B cell (primary cell): ENCODE results near the gene EARS2. TPM values are rescaled to one million over a fixed set of nuclear protein-coding genes. Genes with fewer than 3 reads are reported as not detected.

Experiments used
- ATAC-seq: fragments of 200-7000 bp; cut with Tn5 transposase; one replicate; pipeline ENCODE4 v1.10.0; 2021; ENCODE audit warnings: low read depth, mild to moderate bottlenecking, moderate number of reproducible peaks, moderate library complexity
- CTCF ChIA-PET: fragments of 350-600 bp; sonication (Branson Sonifier 250); formaldehyde crosslinking; loops from one replicate; lab custom pipeline; 2021; ENCODE audit warnings: antibody characterized with exemption, inconsistent platforms; lab: Charles Lee
- POLR2A ChIA-PET: fragments of 350-600 bp; sonication (Branson Sonifier 250); formaldehyde crosslinking; loops from one replicate; lab custom pipeline; 2021; ENCODE audit warnings: antibody characterized with exemption; lab: Charles Lee
- DNase-seq: peaks from one replicate; pipeline ENCODE4 v3.0.0; 2013
- H2AFZ ChIP-seq: 2 replicates; pipeline ENCODE4 v1.6.1; 2012; ENCODE audit warnings: mild to moderate bottlenecking, low read depth, low read length; ENCODE audit not compliant: insufficient read depth, poor library complexity, severe bottlenecking
- H3K27ac ChIP-seq, 2 donors: 1 replicate in 1 of 2; 2 replicates in 1 of 2; pipeline ENCODE4 v1.5.1; 2012 to 2013; ENCODE audit warnings: low read length in 2 of 2, mild to moderate bottlenecking in 2 of 2, moderate library complexity in 1 of 2
- H3K27me3 ChIP-seq, 4 experiments: fragments of 200-600 bp in 1 of 4; sonication (generic) in 1 of 4; replicated peaks in 1 of 4; 1 replicate in 2 of 4; 2 replicates in 2 of 4; pipeline versions ENCODE4 v1.6.1 to v1.7.0; 2013 to 2016; ENCODE audit warnings: low read length in 3 of 4, mild to moderate bottlenecking in 2 of 4, mixed read lengths in 1 of 4, moderate library complexity in 1 of 4; ENCODE audit not compliant: insufficient read depth in 4 of 4, control insufficient read depth in 3 of 4; ENCODE audit errors: control extremely low read depth in 1 of 4
- H3K36me3 ChIP-seq, 2 experiments: replicated peaks in 1 of 2; 1 replicate in 1 of 2; 2 replicates in 1 of 2; pipeline versions ENCODE4 v1.6.1 to v1.7.1; 2013; ENCODE audit warnings: low read length in 1 of 2; ENCODE audit not compliant: insufficient read depth in 2 of 2, control insufficient read depth in 1 of 2; ENCODE audit errors: control extremely low read depth in 1 of 2, extremely low read depth in 1 of 2
- H3K4me1 ChIP-seq, 2 donors: fragments of 200-600 bp in 1 of 2; sonication (generic) in 1 of 2; 1 replicate in 1 of 2; 2 replicates in 1 of 2; pipeline versions ENCODE4 v1.5.1 to v1.6.1; 2013 to 2017; ENCODE audit warnings: low read length in 2 of 2; ENCODE audit not compliant: control insufficient read depth in 2 of 2, insufficient read depth in 2 of 2
- H3K4me2 ChIP-seq: replicated peaks from 2 replicates; pipeline ENCODE3; 2012; ENCODE audit warnings: mild to moderate bottlenecking, low read depth, low read length; ENCODE audit not compliant: poor library complexity, severe bottlenecking
- H3K4me3 ChIP-seq, 5 experiments: fragments of 200-600 bp in 1 of 5; sonication (generic) in 1 of 5; 1 replicate in 3 of 5; 2 replicates in 2 of 5; pipeline versions ENCODE4 v1.5.1 to v1.7.0; 2011 to 2016; ENCODE audit warnings: low read length in 4 of 5, mild to moderate bottlenecking in 4 of 5, low read depth in 2 of 5, control low read depth in 1 of 5, moderate library complexity in 1 of 5; ENCODE audit not compliant: insufficient read depth in 1 of 5; ENCODE audit errors: control extremely low read depth in 1 of 5, extremely low read depth in 1 of 5
- H3K79me2 ChIP-seq: fragments of 200-600 bp; sonication (generic); one replicate; pipeline ENCODE4 v1.6.0; 2016; ENCODE audit warnings: low read length; ENCODE audit not compliant: control insufficient read depth, insufficient read depth
- H3K9ac ChIP-seq: fragments of 200-600 bp; sonication (generic); 2 replicates; pipeline ENCODE4 v1.6.1; 2017; ENCODE audit warnings: mild to moderate bottlenecking, low read length, moderate library complexity
- H3K9me3 ChIP-seq, 3 donors: one replicate each; pipeline versions ENCODE4 v1.6.1 to v1.7.1; 2013; ENCODE audit warnings: low read length in 2 of 3; ENCODE audit not compliant: control insufficient read depth in 2 of 3, insufficient read depth in 1 of 3; ENCODE audit errors: control extremely low read depth in 1 of 3
- H4K20me1 ChIP-seq: 2 replicates; pipeline ENCODE4 v1.6.0; 2012; ENCODE audit warnings: mild to moderate bottlenecking, low read length; ENCODE audit not compliant: insufficient read depth, control insufficient read depth, poor library complexity, severe bottlenecking
- H3K27ac Mint-ChIP-seq: one replicate; pipeline ENCODE4 v1.8.0; 2021; ENCODE audit warnings: mixed read lengths
- H3K27me3 Mint-ChIP-seq: one replicate; pipeline ENCODE4 v1.8.0; 2021; ENCODE audit warnings: mixed read lengths
- H3K4me1 Mint-ChIP-seq: one replicate; pipeline ENCODE4 v1.8.0; 2021; ENCODE audit warnings: mixed read lengths
- H3K4me3 Mint-ChIP-seq: one replicate; pipeline ENCODE4 v1.8.0; 2021; ENCODE audit warnings: mixed read lengths
- H3K9me3 Mint-ChIP-seq: one replicate; pipeline ENCODE4 v1.8.0; 2022; ENCODE audit warnings: mixed read lengths; ENCODE audit not compliant: insufficient read depth
- CTCF ChIP-seq: fragments of 200-600 bp; IDR thresholded peaks from one replicate; pipeline ENCODE4 v1.8.0; 2022; ENCODE audit warnings: antibody characterized with exemption, mild to moderate bottlenecking
- EZH2 ChIP-seq: IDR thresholded peaks from 2 replicates; pipeline ENCODE4 v1.6.1; 2012; ENCODE audit warnings: borderline replicate concordance, low read depth, mild to moderate bottlenecking, moderate library complexity, low read length; ENCODE audit not compliant: insufficient read depth, poor library complexity, severe bottlenecking
- WGBS: methylation state at CpG from one replicate; pipeline ENCODE4 v1.1.5; 2013; ENCODE audit warnings: missing lambda C conversion rate; ENCODE audit not compliant: insufficient coverage; 5-methylcytosine and 5-hydroxymethylcytosine counted together
- intact Hi-C: fragments of 100-400 bp; cut with micrococcal nuclease; formaldehyde crosslinking; loops from one replicate; pipeline ENCODE4 v1.10.0; 2022
- polyA plus RNA-seq: library from polyadenylated mRNA; depleted of rRNA; stranded (reverse); fragments of >200 nt; gene quantifications from 2 replicates; pipeline ENCODE4 v1.2.3, GENCODE V29; 2012
- total RNA-seq, 2 donors: library from RNA; stranded (reverse); fragments of 120-200 nt in 1 of 2; gene quantifications; 1 replicate in 1 of 2; 2 replicates in 1 of 2; pipeline versions ENCODE4 v1.2.3 to v1.2.4, GENCODE V29; 2013 to 2022

The EARS2 gene
- total and polyA plus RNA-seq, 2 donors (not counting 1 experiment from before 2014, with no cell fraction given): 14.6 to 15.1 TPM

DNA sequence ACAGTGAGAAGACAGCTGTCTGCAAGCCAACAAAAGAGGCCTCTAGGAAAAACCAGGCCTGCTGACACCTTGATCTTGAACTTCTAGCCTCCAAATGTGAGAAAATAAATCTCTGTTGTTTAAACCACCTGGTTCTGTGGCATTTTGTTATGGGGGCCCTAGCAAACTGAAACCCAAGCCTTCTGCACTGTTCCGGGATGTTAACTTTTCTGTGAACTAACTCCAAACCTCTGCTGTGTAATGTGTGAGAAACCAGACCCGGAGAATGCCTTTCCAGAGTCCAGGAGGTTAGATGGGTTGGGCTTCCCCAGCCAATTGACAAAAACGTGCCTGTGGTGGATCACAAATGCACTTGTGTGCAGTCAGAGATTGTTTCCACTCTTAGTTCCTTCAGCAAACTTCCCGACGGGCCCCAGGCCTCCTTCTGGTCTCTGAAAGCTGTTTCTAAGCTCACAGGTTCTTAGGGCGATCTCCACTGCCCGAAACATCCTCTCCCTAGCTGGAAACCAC, 33.2 kb downstream of the EARS2 start:
- Histone ChIP-seq H3K9me3 (no peaks in the 10 kb centered on the region), H3K9ac (no peak overlapping the region), H3K4me2 (no peak overlapping the region), H3K27me3 (no peaks in the 10 kb centered on the region), H3K27ac (no peak overlapping the region), H4K20me1 (no peaks in the 10 kb centered on the region), H3K4me1 (peaks cover 27 to 32% of the 10 kb centered on the region in 2 donors), H2AFZ (no peak overlapping the region), H3K79me2 (peaks cover 26% of the 10 kb centered on the region), H3K4me3 (no peak overlapping the region), H3K36me3 (peaks cover 3 to 31% of the 10 kb centered on the region in 2 experiments)
- H3K27me3 Mint-ChIP-seq: no peaks in the 10 kb centered on the region
- H3K4me1 Mint-ChIP-seq: peaks cover 32% of the 10 kb centered on the region
- ChIA-PET CTCF (interaction anchor here (1.3 kb wide), 1 partner anchor 20 kb away, joined by 3 read pairs; no protein-coding TSS in a partner anchor), POLR2A (no interaction called here)
- DNase-seq (no peak), ATAC-seq (no peak)
- intact Hi-C loops: no loop called here
- H3K4me3 Mint-ChIP-seq: no peak overlapping the region
- no peak overlapping the region for H3K27ac Mint-ChIP-seq
- WGBS: 97% methylated on average over 7 of the region's 7 CpGs
- no peaks in the 10 kb centered on the region for H3K9me3 Mint-ChIP-seq
- TF ChIP-seq CTCF (no peak), EZH2 (no peak)

DNA sequence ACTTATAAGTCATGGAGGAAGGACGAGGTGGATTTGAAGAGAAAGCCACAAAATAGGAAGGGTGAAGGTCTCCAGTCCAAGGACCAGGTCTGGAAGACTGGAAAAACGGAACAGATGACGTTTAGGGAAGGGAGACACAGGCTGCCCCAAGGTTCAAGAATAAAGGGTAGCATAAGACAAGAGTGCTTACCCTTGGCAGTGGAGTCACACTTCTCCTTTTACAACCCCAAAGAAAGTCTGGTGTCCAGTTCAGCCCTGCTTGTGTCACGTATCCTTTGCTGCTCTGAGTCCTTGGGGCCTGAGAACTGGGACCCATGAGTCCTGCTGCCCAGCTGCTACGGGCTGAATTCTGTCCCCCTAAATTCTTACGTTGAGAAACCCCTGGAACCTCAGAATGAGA, 33.8 kb downstream of the EARS2 start:
- no peaks in the 10 kb centered on the region for H3K27me3 Mint-ChIP-seq
- H3K27me3 ChIP-seq: no peaks in the 10 kb centered on the region
- H3K36me3 ChIP-seq: peaks cover 3 to 24% of the 10 kb centered on the region in 2 experiments
- peaks cover 34 to 38% of the 10 kb centered on the region in 2 donors for H3K4me1 ChIP-seq
- no peaks in the 10 kb centered on the region for H3K9me3 ChIP-seq
- WGBS: 92% methylated on average over 6 of the region's 6 CpGs
- TF ChIP-seq EZH2 (no peak), CTCF (no peak)
- H3K4me3 Mint-ChIP-seq: no peak overlapping the region
- CTCF ChIA-PET: interaction anchor here (1.3 to 2.0 kb wide), 2 partner anchors 19 to 25 kb away, joined by 3 to 5 read pairs; no protein-coding TSS in a partner anchor
- no peak overlapping the region for H3K4me2 ChIP-seq
- POLR2A ChIA-PET: no interaction called here
- H3K9me3 Mint-ChIP-seq: no peaks in the 10 kb centered on the region
- H3K4me1 Mint-ChIP-seq: peaks cover 38% of the 10 kb centered on the region
- H3K27ac Mint-ChIP-seq: peak overlapping the region; percentile 66
- H3K79me2 ChIP-seq: peaks cover 27% of the 10 kb centered on the region
- H3K27ac ChIP-seq: no peak overlapping the region
- no peaks in the 10 kb centered on the region for H4K20me1 ChIP-seq
- ATAC-seq (no peak), DNase-seq (no peak)
- intact Hi-C loops: no loop called here
- no peak overlapping the region for H3K9ac ChIP-seq
- no peak overlapping the region for H3K4me3 ChIP-seq
- no peak overlapping the region for H2AFZ ChIP-seq
